B cell (primary cell): ENCODE measurements around the gene LIPI.

Experiments used
- EZH2 ChIP-seq: IDR thresholded peaks from 2 replicates; pipeline ENCODE4 v1.6.1; 2012; ENCODE audit warnings: borderline replicate concordance, low read depth, mild to moderate bottlenecking, moderate library complexity, low read length; ENCODE audit not compliant: insufficient read depth, poor library complexity, severe bottlenecking
- TF ChIP-seq, protein P1 (sequence below): fragments of 200-600 bp; IDR thresholded peaks from one replicate; pipeline ENCODE4 v1.8.0; 2022; ENCODE audit warnings: antibody characterized with exemption, mild to moderate bottlenecking

DNA sequence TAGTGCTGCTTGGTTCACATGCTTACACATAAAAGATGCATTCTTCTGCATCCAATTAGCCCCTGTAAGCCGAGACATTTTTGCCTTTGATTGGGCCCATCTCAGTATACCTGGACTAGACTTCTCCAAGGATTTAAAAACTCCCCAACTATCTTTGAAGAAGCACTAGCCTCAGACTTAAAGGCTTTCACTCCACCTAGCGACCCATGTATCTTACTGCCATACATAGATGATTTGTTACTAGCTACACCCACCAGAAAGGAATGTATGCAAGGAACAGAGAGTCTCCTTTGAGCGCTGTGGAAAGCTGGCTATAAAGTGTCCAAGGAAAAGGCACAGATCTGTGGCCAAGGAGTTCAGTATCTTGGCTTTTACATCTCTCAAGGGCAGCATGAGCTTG, 91.7 kb downstream of the LIPI start:
- TF ChIP-seq, protein P1, sequence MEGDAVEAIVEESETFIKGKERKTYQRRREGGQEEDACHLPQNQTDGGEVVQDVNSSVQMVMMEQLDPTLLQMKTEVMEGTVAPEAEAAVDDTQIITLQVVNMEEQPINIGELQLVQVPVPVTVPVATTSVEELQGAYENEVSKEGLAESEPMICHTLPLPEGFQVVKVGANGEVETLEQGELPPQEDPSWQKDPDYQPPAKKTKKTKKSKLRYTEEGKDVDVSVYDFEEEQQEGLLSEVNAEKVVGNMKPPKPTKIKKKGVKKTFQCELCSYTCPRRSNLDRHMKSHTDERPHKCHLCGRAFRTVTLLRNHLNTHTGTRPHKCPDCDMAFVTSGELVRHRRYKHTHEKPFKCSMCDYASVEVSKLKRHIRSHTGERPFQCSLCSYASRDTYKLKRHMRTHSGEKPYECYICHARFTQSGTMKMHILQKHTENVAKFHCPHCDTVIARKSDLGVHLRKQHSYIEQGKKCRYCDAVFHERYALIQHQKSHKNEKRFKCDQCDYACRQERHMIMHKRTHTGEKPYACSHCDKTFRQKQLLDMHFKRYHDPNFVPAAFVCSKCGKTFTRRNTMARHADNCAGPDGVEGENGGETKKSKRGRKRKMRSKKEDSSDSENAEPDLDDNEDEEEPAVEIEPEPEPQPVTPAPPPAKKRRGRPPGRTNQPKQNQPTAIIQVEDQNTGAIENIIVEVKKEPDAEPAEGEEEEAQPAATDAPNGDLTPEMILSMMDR = no peak
- TF ChIP-seq EZH2 = no peak
